PFSK-1 (cell line): ENCODE data around the gene LSM6.

Source experiments
- FOXP2 ChIP-seq: optimal IDR thresholded peaks from 2 replicates; pipeline ENCODE3; 2011; ENCODE audit warnings: borderline replicate concordance, control low read depth, inconsistent platforms; ENCODE audit not compliant: insufficient read depth; ENCODE audit errors: extremely low read length, extremely low read depth
- POLR2AphosphoS5 ChIP-seq: IDR thresholded peaks from 2 replicates; pipeline ENCODE4 v1.6.1; 2012; ENCODE audit warnings: low read depth, mild to moderate bottlenecking, control low read depth, low read length, moderate library complexity
- SIN3A ChIP-seq: IDR thresholded peaks from 2 replicates; pipeline ENCODE4 v1.6.1; 2012; ENCODE audit warnings: mild to moderate bottlenecking, low read length, moderate library complexity, borderline replicate concordance; ENCODE audit not compliant: insufficient read depth
- TAF1 ChIP-seq: IDR thresholded peaks from 2 replicates; pipeline ENCODE4 v1.6.1; 2012; ENCODE audit warnings: low read length, control low read depth, borderline replicate concordance; ENCODE audit not compliant: insufficient read depth
- TF ChIP-seq, protein P1 (sequence below), 2 experiments: IDR thresholded peaks; 2 replicates each; pipeline versions ENCODE4 v1.6.1 to v1.8.0; 2011 to 2012; ENCODE audit warnings: low read depth in 2 of 2, low read length in 2 of 2, control low read depth in 1 of 2, inconsistent platforms in 1 of 2, mild to moderate bottlenecking in 1 of 2, moderate library complexity in 1 of 2; ENCODE audit not compliant: insufficient read depth in 1 of 2

The LSM6 gene

DNA sequence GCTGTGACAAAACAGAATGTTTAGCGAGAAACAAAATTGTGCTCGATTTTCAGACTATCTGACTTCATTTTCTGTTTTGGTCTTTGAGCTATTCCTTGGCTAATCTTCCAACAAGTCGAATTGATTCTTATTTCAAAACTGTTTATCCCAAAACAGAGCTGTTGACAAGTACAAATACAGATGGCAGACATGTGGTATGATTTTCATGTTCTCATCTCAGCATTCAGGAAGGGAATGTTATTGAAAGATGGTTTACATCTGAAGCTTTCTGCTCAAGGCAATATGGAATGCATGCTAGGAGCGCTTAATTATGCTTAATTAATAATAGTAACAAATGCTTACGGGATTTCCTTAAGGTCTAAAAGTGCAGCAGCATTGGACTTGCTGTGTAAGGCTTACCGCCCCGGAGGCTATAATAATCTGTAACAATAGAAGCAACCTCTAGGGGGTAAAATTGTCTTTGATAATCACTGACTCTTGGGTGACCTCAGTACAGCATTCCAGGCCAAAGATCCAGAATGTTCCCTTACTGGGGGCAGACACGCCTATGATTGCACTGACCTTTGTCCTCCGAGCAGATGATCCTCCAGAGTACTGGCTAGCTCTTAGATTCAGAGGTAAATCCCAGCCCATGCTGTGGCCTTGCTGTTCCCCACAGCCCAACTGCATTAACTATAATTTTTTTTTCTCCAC, 16.4 kb downstream of the LSM6 start:
- TF ChIP-seq TAF1 (no peak), FOXP2 (no peak), SIN3A (no peak), POLR2AphosphoS5 (no peak)
- TF ChIP-seq, protein P1, sequence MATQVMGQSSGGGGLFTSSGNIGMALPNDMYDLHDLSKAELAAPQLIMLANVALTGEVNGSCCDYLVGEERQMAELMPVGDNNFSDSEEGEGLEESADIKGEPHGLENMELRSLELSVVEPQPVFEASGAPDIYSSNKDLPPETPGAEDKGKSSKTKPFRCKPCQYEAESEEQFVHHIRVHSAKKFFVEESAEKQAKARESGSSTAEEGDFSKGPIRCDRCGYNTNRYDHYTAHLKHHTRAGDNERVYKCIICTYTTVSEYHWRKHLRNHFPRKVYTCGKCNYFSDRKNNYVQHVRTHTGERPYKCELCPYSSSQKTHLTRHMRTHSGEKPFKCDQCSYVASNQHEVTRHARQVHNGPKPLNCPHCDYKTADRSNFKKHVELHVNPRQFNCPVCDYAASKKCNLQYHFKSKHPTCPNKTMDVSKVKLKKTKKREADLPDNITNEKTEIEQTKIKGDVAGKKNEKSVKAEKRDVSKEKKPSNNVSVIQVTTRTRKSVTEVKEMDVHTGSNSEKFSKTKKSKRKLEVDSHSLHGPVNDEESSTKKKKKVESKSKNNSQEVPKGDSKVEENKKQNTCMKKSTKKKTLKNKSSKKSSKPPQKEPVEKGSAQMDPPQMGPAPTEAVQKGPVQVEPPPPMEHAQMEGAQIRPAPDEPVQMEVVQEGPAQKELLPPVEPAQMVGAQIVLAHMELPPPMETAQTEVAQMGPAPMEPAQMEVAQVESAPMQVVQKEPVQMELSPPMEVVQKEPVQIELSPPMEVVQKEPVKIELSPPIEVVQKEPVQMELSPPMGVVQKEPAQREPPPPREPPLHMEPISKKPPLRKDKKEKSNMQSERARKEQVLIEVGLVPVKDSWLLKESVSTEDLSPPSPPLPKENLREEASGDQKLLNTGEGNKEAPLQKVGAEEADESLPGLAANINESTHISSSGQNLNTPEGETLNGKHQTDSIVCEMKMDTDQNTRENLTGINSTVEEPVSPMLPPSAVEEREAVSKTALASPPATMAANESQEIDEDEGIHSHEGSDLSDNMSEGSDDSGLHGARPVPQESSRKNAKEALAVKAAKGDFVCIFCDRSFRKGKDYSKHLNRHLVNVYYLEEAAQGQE (IDR thresholded peaks at IDR 0.05; ENCODE audit: insufficient read depth in 1 of 2, low read depth in 2 of 2, low read length in 2 of 2) = no peak

DNA sequence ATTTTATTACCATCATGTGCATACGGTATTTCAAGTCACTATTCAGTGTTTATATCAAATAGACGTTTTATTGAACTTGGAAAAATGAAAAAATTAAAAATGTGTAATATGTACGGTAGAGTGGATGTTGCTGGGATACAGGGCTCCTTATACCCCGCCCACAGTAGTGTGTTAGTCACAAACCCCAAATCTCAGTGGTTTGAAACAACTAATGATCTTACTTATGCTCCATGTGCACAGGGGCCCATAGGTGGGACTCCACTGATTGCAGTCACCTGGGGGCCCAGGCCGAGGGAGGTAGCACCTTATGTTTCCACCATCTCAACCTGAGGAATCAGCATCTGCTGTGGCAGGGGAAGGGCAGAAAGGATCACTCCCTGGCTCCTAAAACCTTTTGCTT, 18.1 kb downstream of the LSM6 start:
- TF ChIP-seq SIN3A = no peak
- TF ChIP-seq, protein P1 (IDR thresholded peaks at IDR 0.05; ENCODE audit: insufficient read depth in 1 of 2, low read depth in 2 of 2, low read length in 2 of 2) = no peak
- TF ChIP-seq FOXP2 = no peak
- no peak for TF ChIP-seq POLR2AphosphoS5
- TF ChIP-seq TAF1 = no peak

DNA sequence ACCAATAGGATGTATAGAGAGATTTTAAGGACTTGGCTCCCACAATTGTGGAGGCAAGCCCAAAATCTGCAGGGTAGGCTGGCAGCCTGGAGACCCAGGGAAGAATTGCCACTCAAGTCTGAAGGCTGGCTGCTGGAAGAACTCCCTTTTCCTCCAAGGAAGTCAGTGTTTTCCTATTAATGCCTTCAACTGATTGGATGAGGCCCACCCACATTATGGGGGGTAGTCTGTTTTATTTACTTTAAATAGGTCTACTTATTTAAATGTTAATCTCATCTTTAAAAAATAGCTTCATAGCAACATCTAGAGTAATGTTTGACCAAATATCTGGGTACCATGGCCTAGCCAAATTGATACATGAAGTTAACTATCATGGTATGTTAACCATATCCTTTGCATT, 18.7 kb downstream of the LSM6 start:
- TF ChIP-seq POLR2AphosphoS5 (no peak), TAF1 (no peak), SIN3A (no peak), FOXP2 (no peak)
- TF ChIP-seq, protein P1 (IDR thresholded peaks at IDR 0.05; ENCODE audit: insufficient read depth in 1 of 2, low read depth in 2 of 2, low read length in 2 of 2) = no peak

DNA sequence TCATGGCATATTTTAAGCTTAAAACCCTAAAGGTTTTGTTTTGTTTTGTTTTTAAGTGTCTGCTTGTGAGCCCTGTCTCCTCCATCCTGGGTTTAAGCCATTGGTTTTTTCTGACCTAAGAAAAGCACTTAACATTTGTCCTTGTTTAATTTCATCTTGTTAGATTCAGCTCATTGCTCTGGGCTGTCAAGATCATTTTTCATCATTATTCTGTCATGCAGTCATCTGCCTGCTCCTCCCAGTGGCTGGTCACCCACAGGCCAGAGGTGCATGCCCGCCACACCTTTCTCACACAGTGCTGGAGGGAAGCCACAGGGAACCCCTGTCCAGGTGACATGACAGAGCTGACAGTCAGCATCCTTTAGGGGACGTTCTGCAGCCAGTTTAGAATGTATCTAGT, 27.1 kb downstream of the LSM6 start:
- TF ChIP-seq, protein P1 (IDR thresholded peaks at IDR 0.05; ENCODE audit: insufficient read depth in 1 of 2, low read depth in 2 of 2, low read length in 2 of 2) = no peak
- TF ChIP-seq FOXP2 = no peak
- TF ChIP-seq TAF1 = no peak
- no peak for TF ChIP-seq SIN3A
- TF ChIP-seq POLR2AphosphoS5 = no peak
